Stomach smooth muscle (tissue), 2 donors: Measurements from ENCODE around the gene MIAT.

Experiments used
- H3K27ac ChIP-seq: one replicate; pipeline ENCODE4 v1.7.0; 2013; ENCODE audit warnings: mild to moderate bottlenecking, low read length, inconsistent platforms
- H3K27me3 ChIP-seq, 2 donors: one replicate each; pipeline ENCODE4 v1.7.0; 2013; ENCODE audit warnings: low read length in 2 of 2; ENCODE audit not compliant: insufficient read depth in 2 of 2, control insufficient read depth in 1 of 2
- H3K36me3 ChIP-seq, 2 donors: one replicate each; pipeline ENCODE4 v1.7.0; 2013; ENCODE audit warnings: low read length in 2 of 2; ENCODE audit not compliant: control insufficient read depth in 2 of 2, insufficient read depth in 2 of 2
- H3K4me1 ChIP-seq: one replicate; pipeline ENCODE4 v1.7.0; 2013; ENCODE audit warnings: low read length; ENCODE audit not compliant: control insufficient read depth, insufficient read depth
- H3K4me3 ChIP-seq, 2 donors: one replicate each; pipeline ENCODE4 v1.7.0; 2013; ENCODE audit warnings: low read length in 2 of 2
- H3K9ac ChIP-seq, 2 donors: one replicate each; pipeline ENCODE4 v1.7.0; 2013; ENCODE audit warnings: low read length in 2 of 2, mild to moderate bottlenecking in 1 of 2
- H3K9me3 ChIP-seq, 2 donors: one replicate each; pipeline ENCODE4 v1.7.0; 2013; ENCODE audit warnings: low read length in 2 of 2; ENCODE audit not compliant: control insufficient read depth in 2 of 2
- donor health status: healthy.
- donor health status: Pancreatic carcinoma.

MIAT gene

DNA sequence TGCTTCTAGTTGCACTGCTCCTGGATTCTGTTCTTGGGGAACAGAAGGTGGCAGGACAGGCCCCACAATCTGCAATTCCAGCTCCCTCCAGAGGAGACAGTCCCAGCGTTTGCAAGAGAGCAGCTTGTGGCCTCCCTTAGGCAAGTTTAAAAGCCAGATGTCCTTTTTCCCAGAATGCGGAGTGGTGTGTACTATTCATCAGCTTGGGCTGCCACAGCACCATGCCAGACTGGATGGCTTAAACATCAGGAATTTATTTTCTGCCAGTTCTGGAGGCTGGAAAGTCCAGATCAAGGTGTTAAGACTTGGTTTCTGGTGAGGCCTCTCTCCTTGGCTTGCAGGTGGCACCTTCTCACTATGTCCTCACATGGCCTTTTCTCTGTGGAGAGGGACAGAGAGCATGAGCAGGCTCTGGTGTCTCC is 11.7 kb downstream of the MIAT start:
- Histone ChIP-seq H3K9ac (no peak overlapping the region), H3K36me3 (no peaks in the 10 kb centered on the region), H3K4me3 (no peak overlapping the region), H3K4me1 (peaks cover 17% of the 10 kb centered on the region), H3K9me3 (no peaks in the 10 kb centered on the region), H3K27me3 (peaks cover 0 to 5% of the 10 kb centered on the region in 2 donors), H3K27ac (no peak overlapping the region)

DNA sequence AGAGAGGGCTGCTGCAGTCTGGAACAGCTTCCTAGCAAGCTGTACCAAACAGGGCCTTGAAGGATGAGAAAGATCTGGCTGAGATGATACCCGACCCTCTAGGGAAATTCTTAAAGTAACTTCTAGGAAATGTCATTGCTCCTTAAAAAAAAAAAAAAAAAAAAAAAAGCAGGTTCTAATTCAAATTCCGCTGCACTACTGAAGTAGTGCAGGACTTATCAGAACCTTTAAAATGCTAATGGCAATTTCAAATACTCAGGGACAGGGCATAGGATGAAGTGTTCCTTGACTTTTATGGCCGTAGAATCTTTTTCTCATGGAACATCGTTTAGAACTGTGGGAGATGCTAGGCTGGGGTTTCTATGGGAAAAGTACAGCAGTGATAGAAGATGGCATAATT is 13.1 kb downstream of the MIAT start:
- no peak overlapping the region for H3K4me3 ChIP-seq
- peaks cover 0 to 5% of the 10 kb centered on the region in 2 donors for H3K27me3 ChIP-seq
- peaks cover 25% of the 10 kb centered on the region for H3K4me1 ChIP-seq
- H3K9me3 ChIP-seq = no peaks in the 10 kb centered on the region
- no peak overlapping the region for H3K9ac ChIP-seq
- no peak overlapping the region for H3K27ac ChIP-seq
- no peaks in the 10 kb centered on the region for H3K36me3 ChIP-seq

DNA sequence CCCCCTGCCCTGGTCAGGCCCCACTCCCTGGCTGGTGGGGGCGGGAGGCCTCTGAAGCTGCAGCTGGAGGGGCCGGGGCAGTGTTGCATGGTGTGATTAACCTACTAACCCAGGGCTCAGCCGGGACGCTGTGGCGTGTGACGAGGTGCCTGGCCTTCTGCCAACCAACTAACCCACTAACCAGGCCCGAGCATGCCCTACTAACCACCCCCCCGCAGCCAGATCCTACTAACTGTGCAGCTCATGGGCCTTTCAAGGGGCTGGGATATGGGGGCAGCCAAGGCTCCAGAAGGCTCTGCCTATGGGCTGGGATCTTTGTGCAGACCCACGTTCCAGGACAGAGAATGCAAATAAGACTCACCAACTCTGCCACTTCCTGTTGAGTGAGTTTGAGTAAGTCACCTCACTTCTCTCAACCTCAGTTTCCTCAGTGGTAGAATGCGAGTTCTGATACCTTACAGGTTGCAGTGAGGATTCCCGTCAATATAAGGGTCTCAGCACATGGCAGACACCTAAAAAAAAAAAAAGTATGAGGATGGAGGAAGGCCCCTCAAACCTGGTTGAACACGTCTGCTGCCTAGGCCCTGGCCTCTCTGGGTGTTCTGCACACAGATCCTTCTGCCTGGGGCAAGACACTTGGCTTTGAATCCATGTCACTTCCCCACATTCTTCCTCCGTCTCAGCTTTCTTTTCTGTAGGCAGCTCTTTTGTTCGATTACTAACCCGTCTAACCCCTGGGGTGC is 14.1 kb downstream of the MIAT start:
- peak overlapping the region; percentile 98 for H3K27ac ChIP-seq
- H3K4me1 ChIP-seq = peaks cover 25% of the 10 kb centered on the region
- no peaks in the 10 kb centered on the region for H3K9me3 ChIP-seq
- peaks cover 0 to 2% of the 10 kb centered on the region in 2 donors for H3K27me3 ChIP-seq
- peak overlapping the region in 1 of 2 donors; percentile 95 for H3K4me3 ChIP-seq
- H3K36me3 ChIP-seq = peaks cover 0 to 3% of the 10 kb centered on the region in 2 donors
- no peak overlapping the region for H3K9ac ChIP-seq

DNA sequence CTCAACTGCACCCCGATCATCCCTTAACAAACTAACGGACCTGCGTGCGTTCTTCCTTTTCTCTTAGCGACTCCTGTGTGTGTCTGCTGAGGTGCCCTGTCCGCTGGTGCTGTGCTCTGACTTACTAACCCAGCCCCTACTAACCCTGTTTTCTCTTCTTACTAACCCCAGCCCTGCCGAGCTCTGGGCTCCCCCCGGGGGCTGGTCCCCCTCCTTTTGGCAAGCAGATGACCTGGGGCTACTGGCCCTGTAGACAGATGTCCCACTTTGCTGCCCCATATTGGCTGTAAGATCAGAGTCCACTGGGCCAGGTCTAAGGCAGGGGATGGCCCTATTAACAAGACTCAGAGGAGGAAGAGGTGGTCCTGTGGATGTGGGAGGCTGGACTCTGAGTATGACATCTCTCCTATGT is 14.7 kb downstream of the MIAT start:
- H3K27ac ChIP-seq = peak overlapping the region; percentile 98
- H3K9ac ChIP-seq = peak overlapping the region; percentile 98
- H3K4me3 ChIP-seq = peak overlapping the region; percentile 95 to 96
- H3K27me3 ChIP-seq = peaks cover 0 to 2% of the 10 kb centered on the region in 2 donors
- H3K9me3 ChIP-seq = no peaks in the 10 kb centered on the region
- H3K36me3 ChIP-seq = peaks cover 0 to 3% of the 10 kb centered on the region in 2 donors
- H3K4me1 ChIP-seq = peaks cover 25% of the 10 kb centered on the region

DNA sequence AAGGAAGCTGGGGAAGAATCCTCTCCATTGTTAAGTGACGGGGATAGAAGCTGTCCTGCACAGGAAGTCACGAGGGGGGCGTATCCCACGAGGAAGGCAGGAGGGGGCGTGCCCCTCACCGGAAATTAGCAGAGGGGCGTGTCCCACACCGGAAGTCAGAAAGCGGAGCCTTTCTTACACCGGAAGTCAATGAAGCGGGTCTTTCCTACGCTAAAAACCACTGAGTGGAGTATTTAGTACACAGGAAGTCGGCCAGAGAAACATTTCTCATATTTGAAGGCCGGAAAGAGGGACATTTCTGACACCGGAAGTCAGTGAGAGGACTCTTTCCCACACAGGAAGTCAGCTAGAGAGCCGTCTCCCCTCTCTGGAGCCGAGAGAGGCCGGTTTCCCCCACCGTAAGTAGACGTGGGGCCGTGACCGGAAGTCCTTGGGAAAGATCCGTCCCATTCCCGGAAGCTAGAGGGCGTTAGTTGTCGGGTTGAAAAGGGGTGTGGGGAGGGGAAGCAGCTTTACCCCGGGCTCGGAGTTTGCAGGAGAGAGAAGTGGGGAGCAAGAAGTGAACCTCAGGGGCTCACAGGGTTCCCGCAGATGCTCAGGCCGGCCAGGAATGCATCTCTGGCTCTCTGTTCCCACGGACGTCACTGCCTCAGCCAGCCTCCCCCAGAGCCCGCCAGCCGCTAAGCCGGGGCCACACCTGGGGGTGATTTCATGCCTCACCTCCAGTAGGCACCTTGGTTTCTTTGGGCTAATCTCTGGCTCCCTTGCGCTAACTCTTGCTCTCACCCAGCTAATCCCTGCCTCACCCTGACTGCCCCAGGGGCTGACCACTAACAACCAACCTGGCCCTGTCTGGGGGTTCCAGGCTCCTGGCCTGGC is 15.4 kb downstream of the MIAT start:
- Histone ChIP-seq H3K27me3 (peaks cover 0 to 2% of the 10 kb centered on the region in 2 donors), H3K4me1 (peaks cover 25% of the 10 kb centered on the region), H3K4me3 (peak overlapping the region; percentile 95 to 96), H3K9ac (peak overlapping the region; percentile 98), H3K36me3 (peaks cover 0 to 3% of the 10 kb centered on the region in 2 donors), H3K27ac (peak overlapping the region; percentile 98), H3K9me3 (no peaks in the 10 kb centered on the region)

DNA sequence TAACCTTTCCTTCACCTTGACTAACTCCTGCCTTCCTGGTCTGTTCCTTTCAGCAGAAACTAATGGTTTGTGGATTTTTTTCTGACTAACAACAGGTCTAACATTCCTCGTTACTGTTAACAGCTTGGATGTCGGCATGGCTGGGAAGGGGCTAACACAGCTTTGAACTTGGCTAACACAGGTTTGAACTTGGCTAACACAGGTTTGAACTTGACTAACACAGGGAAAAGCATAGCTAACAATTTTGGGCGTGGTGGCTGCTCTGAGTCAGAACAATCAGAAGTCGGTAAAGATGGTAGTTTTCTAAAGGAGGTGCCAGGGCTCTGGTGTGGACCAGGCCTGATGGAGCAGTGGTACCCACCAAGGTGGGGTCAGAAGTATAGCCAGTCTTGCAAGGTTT is 16.1 kb downstream of the MIAT start:
- Histone ChIP-seq H3K27me3 (no peaks in the 10 kb centered on the region), H3K9ac (peak overlapping the region; percentile 98), H3K4me3 (peak overlapping the region; percentile 95 to 96), H3K4me1 (peaks cover 25% of the 10 kb centered on the region), H3K27ac (peak overlapping the region; percentile 98), H3K9me3 (no peaks in the 10 kb centered on the region), H3K36me3 (peaks cover 0 to 3% of the 10 kb centered on the region in 2 donors)

DNA sequence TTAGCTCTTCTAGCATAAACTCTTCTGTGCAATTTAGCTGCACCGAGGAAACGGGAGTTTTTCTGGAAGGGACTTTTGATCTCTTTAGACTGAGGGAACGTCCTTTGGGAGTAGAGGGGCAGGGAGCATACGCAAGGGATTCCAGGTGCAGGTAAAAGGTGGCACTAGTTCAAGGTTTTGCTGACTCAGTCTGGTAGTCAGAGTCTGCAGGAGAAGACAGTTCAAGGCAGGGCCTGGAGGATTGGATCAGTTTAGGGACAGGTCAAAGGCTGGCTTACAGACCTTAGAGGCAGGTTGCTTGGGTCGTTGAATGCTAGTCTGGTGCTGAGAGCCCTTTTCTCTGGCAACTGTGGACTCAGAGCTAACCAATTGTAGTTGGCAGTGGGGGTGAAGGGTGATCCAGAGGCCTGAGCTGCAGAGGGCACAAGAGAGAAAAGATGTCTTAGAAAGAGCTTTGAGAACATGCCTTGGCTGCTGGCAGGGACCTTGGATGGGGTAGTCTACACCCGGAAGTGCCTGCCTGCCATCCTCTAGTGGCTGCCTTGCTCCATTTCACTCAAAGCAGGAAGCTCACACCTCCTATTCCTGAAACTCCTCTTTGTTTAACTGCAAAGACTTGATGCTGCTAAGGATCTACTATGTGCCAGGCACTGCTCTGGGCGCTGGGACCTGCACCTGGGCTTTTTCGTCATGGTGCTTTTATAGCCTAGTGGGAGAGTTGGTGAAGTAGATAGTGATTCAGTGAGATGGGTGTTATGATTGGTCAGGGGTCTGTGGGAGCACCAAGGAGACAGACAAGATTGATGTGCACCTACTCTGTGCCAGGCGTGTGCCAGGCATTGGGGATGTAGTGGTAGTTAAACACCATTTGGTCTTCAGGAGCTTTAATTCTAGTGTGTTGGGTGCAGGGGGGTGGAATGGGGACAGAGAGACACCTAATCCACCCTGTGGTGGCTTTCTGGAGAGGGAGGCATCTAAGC is 17.1 kb downstream of the MIAT start:
- Histone ChIP-seq H3K36me3 (peaks cover 0 to 3% of the 10 kb centered on the region in 2 donors), H3K4me1 (peaks cover 25% of the 10 kb centered on the region), H3K9me3 (no peaks in the 10 kb centered on the region), H3K27ac (no peak overlapping the region), H3K9ac (no peak overlapping the region), H3K27me3 (no peaks in the 10 kb centered on the region), H3K4me3 (peak overlapping the region in 1 of 2 donors; percentile 96)

DNA sequence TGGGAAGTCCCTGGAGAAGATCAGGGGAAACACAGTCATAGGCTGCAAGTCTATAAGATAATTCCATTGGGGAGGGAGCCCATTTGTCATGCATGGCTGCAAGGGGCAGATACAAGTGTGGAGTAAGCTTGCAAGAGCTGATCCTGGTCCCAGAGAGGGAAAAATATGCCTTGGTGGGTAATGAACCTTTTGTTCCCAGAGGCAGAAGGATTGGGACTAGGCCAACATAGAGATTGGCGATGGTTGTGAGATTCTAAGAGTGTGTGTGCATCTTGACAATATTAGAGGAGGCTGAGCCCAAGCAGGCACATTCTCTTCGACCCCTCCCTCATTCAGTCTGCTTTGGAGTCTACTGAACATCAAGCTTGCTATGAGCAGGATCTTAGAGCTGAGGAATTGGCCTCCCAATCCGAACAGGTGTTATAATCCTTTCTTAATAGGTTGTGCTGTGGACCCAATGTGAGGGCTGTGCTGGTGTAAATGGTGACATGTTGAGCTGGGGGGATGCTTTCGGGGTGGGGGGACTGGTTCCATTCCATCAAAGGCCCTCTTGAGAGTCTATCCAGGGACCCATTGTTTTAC is 18.4 kb downstream of the MIAT start:
- Histone ChIP-seq H3K4me3 (no peak overlapping the region), H3K27ac (no peak overlapping the region), H3K36me3 (peaks cover 0 to 3% of the 10 kb centered on the region in 2 donors), H3K9me3 (no peaks in the 10 kb centered on the region), H3K4me1 (peaks cover 25% of the 10 kb centered on the region), H3K9ac (no peak overlapping the region), H3K27me3 (no peaks in the 10 kb centered on the region)

DNA sequence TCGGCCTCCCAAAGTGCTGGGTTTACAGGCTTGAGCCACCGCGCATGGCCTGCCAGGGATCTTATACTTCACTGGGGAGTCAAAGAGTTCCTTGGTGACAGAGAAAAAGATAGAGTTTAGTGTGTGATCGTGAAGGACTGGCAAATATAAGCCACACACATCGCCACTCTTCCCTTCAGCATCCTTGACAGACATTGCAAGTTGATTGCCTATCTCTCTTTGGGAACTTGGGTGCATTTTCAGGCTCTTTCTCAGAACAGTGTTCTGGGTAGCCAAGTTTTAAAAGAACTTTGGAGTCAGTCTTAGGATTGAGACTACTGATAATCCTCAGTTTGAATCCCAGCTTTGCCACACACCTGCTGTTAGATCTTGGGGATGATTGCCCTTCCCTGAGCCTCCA is 19.8 kb downstream of the MIAT start:
- H3K9me3 ChIP-seq = peaks cover 0 to under 1% of the 10 kb centered on the region in 2 donors
- H3K4me3 ChIP-seq = no peak overlapping the region
- no peak overlapping the region for H3K9ac ChIP-seq
- peaks cover 21% of the 10 kb centered on the region for H3K4me1 ChIP-seq
- no peaks in the 10 kb centered on the region for H3K27me3 ChIP-seq
- no peak overlapping the region for H3K27ac ChIP-seq
- H3K36me3 ChIP-seq = peaks cover 3 to 6% of the 10 kb centered on the region in 2 donors
